GM12801 (cell line): ENCODE data around the gene TOMT.

Experiments
- TF ChIP-seq, protein P1 (sequence below): IDR thresholded peaks from one replicate; pipeline ENCODE4 v1.5.1; 2011; ENCODE audit warnings: control low read depth; ENCODE audit not compliant: insufficient read length; ENCODE audit errors: extremely low read depth

The TOMT gene

DNA sequence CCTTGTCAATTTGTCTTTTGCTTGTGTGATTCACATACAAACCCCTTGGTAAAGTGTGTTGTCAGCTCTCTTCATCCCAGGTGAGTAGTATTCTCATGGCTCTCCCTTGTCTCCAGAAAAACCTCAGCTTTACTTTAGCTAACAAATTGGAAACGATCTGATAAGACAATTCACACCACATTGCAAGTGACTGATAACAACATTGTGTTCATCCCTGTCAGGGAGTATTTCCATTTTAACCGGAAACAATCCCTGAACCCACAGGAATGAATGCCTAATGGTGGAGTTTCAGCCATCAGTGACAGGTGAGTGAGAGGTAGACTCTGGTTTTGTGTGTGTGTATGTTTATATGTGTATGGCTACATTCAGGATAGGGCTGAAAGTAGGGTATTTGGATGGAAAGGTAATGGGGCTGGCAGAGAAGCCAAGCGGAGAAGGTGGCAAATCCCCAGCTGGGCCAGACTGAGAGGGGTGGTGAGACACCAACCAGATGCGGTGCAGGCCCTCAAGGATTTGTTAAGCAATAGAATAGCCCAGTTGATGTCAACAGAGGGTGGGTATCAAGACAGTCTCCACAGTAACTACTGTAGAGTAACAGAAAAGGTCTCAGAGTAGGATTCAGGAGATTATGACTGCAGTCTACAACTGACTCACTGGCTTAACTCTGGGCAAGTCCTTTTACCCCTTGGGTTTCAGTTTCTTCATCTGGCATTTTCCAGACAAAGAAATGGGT lies 17.5 kb upstream of the TOMT start:
- TF ChIP-seq, protein P1, sequence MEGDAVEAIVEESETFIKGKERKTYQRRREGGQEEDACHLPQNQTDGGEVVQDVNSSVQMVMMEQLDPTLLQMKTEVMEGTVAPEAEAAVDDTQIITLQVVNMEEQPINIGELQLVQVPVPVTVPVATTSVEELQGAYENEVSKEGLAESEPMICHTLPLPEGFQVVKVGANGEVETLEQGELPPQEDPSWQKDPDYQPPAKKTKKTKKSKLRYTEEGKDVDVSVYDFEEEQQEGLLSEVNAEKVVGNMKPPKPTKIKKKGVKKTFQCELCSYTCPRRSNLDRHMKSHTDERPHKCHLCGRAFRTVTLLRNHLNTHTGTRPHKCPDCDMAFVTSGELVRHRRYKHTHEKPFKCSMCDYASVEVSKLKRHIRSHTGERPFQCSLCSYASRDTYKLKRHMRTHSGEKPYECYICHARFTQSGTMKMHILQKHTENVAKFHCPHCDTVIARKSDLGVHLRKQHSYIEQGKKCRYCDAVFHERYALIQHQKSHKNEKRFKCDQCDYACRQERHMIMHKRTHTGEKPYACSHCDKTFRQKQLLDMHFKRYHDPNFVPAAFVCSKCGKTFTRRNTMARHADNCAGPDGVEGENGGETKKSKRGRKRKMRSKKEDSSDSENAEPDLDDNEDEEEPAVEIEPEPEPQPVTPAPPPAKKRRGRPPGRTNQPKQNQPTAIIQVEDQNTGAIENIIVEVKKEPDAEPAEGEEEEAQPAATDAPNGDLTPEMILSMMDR = no peak

DNA sequence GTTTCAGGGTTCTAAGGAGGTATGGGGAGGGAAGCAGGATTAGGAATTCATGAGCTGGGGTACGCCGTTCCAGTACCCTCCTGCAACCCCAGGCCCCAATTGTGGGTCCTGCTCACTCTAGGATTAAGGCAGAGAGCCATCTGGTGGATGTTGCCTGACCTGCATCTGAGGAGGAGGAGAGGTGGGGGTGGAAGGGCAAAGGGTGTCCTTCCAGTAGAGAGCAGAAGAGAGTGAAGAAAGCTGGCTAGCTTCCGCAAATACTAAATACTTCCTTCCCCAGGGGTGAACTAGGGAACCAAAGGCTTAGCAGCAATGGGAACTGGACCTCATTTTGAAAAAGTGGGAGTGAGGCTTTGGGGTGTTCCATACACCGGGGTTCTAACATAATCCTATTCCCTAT lies 14.4 kb upstream of the TOMT start:
- TF ChIP-seq, protein P1 = no peak

DNA sequence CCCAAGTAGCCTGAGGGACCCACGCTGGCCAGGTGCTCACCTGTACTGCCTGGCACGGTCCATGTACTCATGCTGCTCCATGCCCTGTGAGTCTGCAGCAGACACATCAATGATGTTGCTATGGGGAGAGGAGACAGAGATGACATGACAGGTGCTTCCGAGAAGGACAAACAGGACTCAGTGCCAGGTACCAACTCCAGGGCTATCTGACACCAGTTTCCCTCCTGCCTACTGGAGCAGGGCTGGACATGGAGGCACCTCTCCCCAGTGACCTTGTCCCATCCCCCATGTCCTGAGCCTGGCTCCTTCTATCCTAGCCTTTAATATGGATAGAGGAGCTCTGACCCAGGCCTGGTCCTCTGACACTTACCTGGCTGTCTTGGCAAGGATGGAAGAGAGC lies 7.0 kb upstream of the TOMT start:
- TF ChIP-seq, protein P1 = no peak

GRCh38 chr11:72100009-72100408 lies 5.7 kb upstream of the TOMT start:
- TF ChIP-seq, protein P1 = no peak

GRCh38 chr11:72100462-72100861 lies 5.3 kb upstream of the TOMT start:
- TF ChIP-seq, protein P1 = no peak

DNA sequence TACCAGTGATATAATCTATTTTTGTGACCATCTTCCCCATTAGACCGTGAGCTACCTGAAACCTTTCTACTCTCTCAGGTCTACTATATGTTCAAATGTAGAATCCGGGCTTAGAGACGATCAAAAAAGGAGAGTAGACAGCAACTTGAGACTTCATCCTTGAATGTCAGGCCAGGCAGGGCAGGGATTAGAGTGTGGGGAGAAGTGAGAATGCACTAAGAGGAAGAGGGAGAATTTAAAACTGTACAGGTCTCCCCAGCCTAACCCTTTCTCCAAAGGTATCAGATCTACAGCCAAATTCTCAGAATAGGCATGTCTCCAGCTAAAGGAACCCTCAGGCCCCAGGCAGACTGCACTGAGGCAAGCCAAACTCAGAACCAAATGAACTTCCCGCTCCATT lies 3.6 kb upstream of the TOMT start:
- TF ChIP-seq, protein P1 = no peak

DNA sequence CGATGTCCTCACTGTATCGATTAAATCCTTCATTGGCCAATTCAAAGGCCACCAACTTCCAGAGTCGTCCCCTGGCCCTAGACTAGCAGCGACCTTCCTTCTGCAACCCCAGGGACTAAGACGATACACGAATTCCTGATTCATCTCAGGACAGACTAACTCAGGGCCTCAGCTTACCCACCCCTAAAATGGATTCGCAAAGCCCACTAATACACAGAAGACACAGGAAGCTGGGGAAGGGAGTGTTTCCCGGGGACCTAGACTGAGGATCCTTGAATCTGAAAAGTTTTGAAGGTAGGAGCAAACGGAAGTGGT lies 3.1 kb upstream of the TOMT start:
- TF ChIP-seq, protein P1 = no peak
